Neural progenitor cell (in vitro differentiated cells): ENCODE data around the gene HIBADH.

Source experiments
- CTCF ChIP-seq: fragments of 200-600 bp; sonication (generic); IDR thresholded peaks from 2 replicates; pipeline ENCODE4 v1.5.1; 2017; ENCODE audit warnings: antibody characterized with exemption, mild to moderate bottlenecking
- EZH2 ChIP-seq: fragments of 200-600 bp; sonication (generic); IDR thresholded peaks from 2 replicates; pipeline ENCODE4 v1.6.1; 2017; ENCODE audit warnings: antibody characterized with exemption, mild to moderate bottlenecking, moderate library complexity
- EZH2phosphoT487 ChIP-seq: fragments of 200-600 bp; sonication (generic); IDR thresholded peaks from 2 replicates; pipeline ENCODE4 v1.6.1; 2017; ENCODE audit warnings: antibody characterized with exemption

- TF ChIP-seq EZH2phosphoT487 (no peak), CTCF (no peak), EZH2 (no peak)
Observed at GRCh38 chr7:27627146-27627545, 35.5 kb downstream of the HIBADH start.
